RWPE1 (cell line): Measurements from ENCODE around the gene PEX7.
"Not testable (repeated sequence)": the region's sequence is repeated elsewhere in the genome, so short reads cannot be mapped to it uniquely, and the experiment has no call there.

Experiments used
- CTCF ChIA-PET: fragments of 350-600 bp; sonication (Branson Sonifier 250); formaldehyde crosslinking; extraction: SDS; loops from one replicate; lab custom pipeline; 2021; lab: Yijun Ruan, JAX
- POLR2A ChIA-PET: fragments of 400-600 bp; formaldehyde crosslinking; extraction: SDS; loops from one replicate; lab custom pipeline; 2020; ENCODE audit warnings: antibody characterized with exemption; ENCODE audit not compliant: low non-redundant PET; lab: Yijun Ruan, JAX
- DNase-seq: peaks from one replicate; pipeline ENCODE4 v3.0.0; 2012; ENCODE audit warnings: low spot score
- H3K27ac ChIP-seq: fragments of 450-650 bp; 2 replicates; pipeline ENCODE4 v1.5.1; 2017
- CTCF ChIP-seq: fragments of 450-650 bp; conservative IDR thresholded peaks from 2 replicates; pipeline ENCODE4 v1.5.1; 2017; ENCODE audit warnings: low read depth, mild to moderate bottlenecking

Gene PEX7

GRCh38 chr6:136947037-136947436, 124.6 kb downstream of the PEX7 start:
- ChIA-PET CTCF (no interaction called here), POLR2A (no interaction called here)
- H3K27ac ChIP-seq: no peak overlapping the region
- DNase-seq: no peak
- no peak for TF ChIP-seq CTCF

- POLR2A ChIA-PET, H3K27ac ChIP-seq, DNase-seq: not testable (repeated sequence)
- CTCF ChIA-PET: interaction anchor here (0.6 kb wide), 1 partner anchor 28 kb away, joined by 4 read pairs; no protein-coding TSS in a partner anchor
Observed at GRCh38 chr6:136949957-136950356, 127.6 kb downstream of the PEX7 start.

GRCh38 chr6:136950436-136951126, 128.2 kb downstream of the PEX7 start:
- no peak for DNase-seq
- ChIA-PET CTCF (no interaction called here), POLR2A (no interaction called here)
- no peak overlapping the region for H3K27ac ChIP-seq
- no peak for TF ChIP-seq CTCF

GRCh38 chr6:136952714-136953260, 130.4 kb downstream of the PEX7 start:
- no peak for TF ChIP-seq CTCF
- CTCF ChIA-PET: no interaction called here
- no peak overlapping the region for H3K27ac ChIP-seq
- no peak for DNase-seq
- POLR2A ChIA-PET: no interaction called here

GRCh38 chr6:136955123-136955522, 132.7 kb downstream of the PEX7 start:
- POLR2A ChIA-PET: no interaction called here
- CTCF ChIA-PET: no interaction called here
- no peak for DNase-seq
- TF ChIP-seq CTCF: no peak
- H3K27ac ChIP-seq: no peak overlapping the region

- TF ChIP-seq CTCF: no peak
- ChIA-PET POLR2A (no interaction called here), CTCF (interaction anchor here (0.6 kb wide), 2 partner anchors 9 to 424 kb away, joined by 3 to 4 read pairs; no protein-coding TSS in a partner anchor)
- no peak overlapping the region for H3K27ac ChIP-seq
- DNase-seq: no peak
Observed at GRCh38 chr6:136956590-136957544, 134.5 kb downstream of the PEX7 start.
